PC-9 (cell line): Measurements from ENCODE around the gene MACROD2. TPM values are rescaled to one million over a fixed set of nuclear protein-coding genes. Genes with fewer than 3 reads are reported as not detected.

ENCODE experiments used
- BruUV-seq: library from RNA; stranded (reverse); fragments of 400-500 nt; replicated peaks from 2 replicates; lab custom pipeline; 2021; lab: Mats Ljungman, UMichigan
- CTCF ChIA-PET: fragments of 300-600 bp; sonication (Branson Sonifier 250); formaldehyde crosslinking; loops from one replicate; lab custom pipeline; 2022; ENCODE audit warnings: antibody characterized with exemption; lab: Charles Lee
- POLR2A ChIA-PET: fragments of 300-600 bp; sonication (Branson Sonifier 250); formaldehyde crosslinking; loops from one replicate; lab custom pipeline; 2022; ENCODE audit warnings: antibody characterized with exemption; ENCODE audit not compliant: unreplicated experiment; lab: Charles Lee
- DNase-seq, 2 experiments: peaks; one replicate each; pipeline versions ENCODE4 v3.0.0 to v3.0.0-alpha.2; 2015 to 2022; ENCODE audit warnings: mixed read lengths in 1 of 2
- H2AFZ ChIP-seq: fragments of 200-600 bp; sonication (generic); 2 replicates; pipeline ENCODE4 v1.8.1; 2017; ENCODE audit warnings: antibody characterized with exemption
- H3F3A ChIP-seq: fragments of 200-600 bp; sonication (generic); 2 replicates; pipeline ENCODE4 v1.8.1; 2017; ENCODE audit warnings: antibody characterized with exemption, mild to moderate bottlenecking, low read depth; ENCODE audit not compliant: insufficient read depth
- H3K27ac ChIP-seq: fragments of 200-600 bp; sonication (generic); 2 replicates; pipeline ENCODE4 v1.6.1; 2016; ENCODE audit warnings: mixed run types
- H3K27me3 ChIP-seq: fragments of 200-600 bp; sonication (generic); 2 replicates; pipeline ENCODE4 v1.6.1; 2016; ENCODE audit warnings: low read depth, mixed run types; ENCODE audit not compliant: insufficient read depth
- H3K36me3 ChIP-seq: fragments of 200-600 bp; sonication (generic); 2 replicates; pipeline ENCODE4 v1.6.1; 2016; ENCODE audit warnings: low read depth, mixed run types
- H3K4me1 ChIP-seq: fragments of 200-600 bp; sonication (generic); replicated peaks from 2 replicates; pipeline ENCODE4 v1.6.1; 2016; ENCODE audit warnings: mixed run types; ENCODE audit not compliant: insufficient read depth
- H3K4me2 ChIP-seq: fragments of 200-600 bp; sonication (generic); 2 replicates; pipeline ENCODE4 v1.6.1; 2017; ENCODE audit warnings: mixed run types
- H3K4me3 ChIP-seq: fragments of 200-600 bp; sonication (generic); 2 replicates; pipeline ENCODE4 v1.6.1; 2016; ENCODE audit warnings: mixed run types
- H3K79me2 ChIP-seq: fragments of 200-600 bp; sonication (generic); 2 replicates; pipeline ENCODE4 v1.6.1; 2017; ENCODE audit warnings: low read depth, mixed run types
- H3K9me2 ChIP-seq: fragments of 200-600 bp; sonication (generic); 2 replicates; pipeline ENCODE4 v1.8.1; 2017; ENCODE audit warnings: mild to moderate bottlenecking; ENCODE audit not compliant: insufficient read depth
- H3K9me3 ChIP-seq: fragments of 200-600 bp; sonication (generic); 2 replicates; pipeline ENCODE4 v1.8.1; 2016; ENCODE audit warnings: low read depth; ENCODE audit not compliant: insufficient read depth
- H4K20me1 ChIP-seq: fragments of 200-600 bp; sonication (generic); 2 replicates; pipeline ENCODE4 v1.8.1; 2017; ENCODE audit not compliant: insufficient read depth
- EZH2 ChIP-seq: fragments of 200-600 bp; sonication (generic); IDR thresholded peaks from 2 replicates; pipeline ENCODE4 v1.8.0; 2017; ENCODE audit warnings: antibody characterized with exemption, low read depth
- intact Hi-C: fragments of 100-400 bp; cut with micrococcal nuclease; formaldehyde crosslinking; loops from one replicate; pipeline ENCODE4 v1.10.0; 2022; ENCODE audit not compliant: unreplicated experiment
- total RNA-seq: library from RNA; stranded (reverse); gene quantifications from 2 replicates; pipeline ENCODE4 v1.2.3, GENCODE V29; 2021
- TF ChIP-seq, protein P1 (sequence below): fragments of 200-600 bp; sonication (generic); conservative IDR thresholded peaks from 2 replicates; pipeline ENCODE4 v1.6.1; 2017; ENCODE audit warnings: mixed run types, antibody characterized with exemption, mild to moderate bottlenecking, moderate library complexity

MACROD2 gene
- total RNA-seq, 1 experiment from 2014 or later, result 11.4 TPM

DNA sequence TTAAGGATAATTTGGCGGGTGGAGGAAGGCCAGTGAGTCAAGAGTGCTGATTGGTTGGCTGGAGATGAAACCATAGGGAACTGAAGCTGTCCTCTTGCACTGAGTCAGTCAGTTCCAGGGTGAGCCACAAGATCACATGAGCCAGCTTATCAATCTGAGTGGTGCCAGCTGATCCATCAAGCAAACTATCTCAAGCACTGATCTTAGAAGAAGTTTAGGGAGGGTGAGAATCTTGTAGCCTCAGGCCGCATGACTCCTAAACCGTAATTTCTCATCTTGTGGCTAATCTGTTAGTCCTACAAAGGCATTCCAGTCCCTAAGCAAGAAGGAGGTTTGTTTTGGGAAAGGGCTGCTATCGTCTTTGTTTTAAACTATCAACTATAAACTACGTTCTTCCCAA, 1623.6 kb downstream of the MACROD2 start:
- Histone ChIP-seq H4K20me1 (no peaks in the 10 kb centered on the region), H3K4me1 (no peaks in the 10 kb centered on the region), H3K9me2 (no peaks in the 10 kb centered on the region), H3K27ac (no peak overlapping the region), H3K79me2 (no peaks in the 10 kb centered on the region), H3K4me3 (no peak overlapping the region), H3K4me2 (no peak overlapping the region), H3K9me3 (no peaks in the 10 kb centered on the region), H3K27me3 (no peaks in the 10 kb centered on the region), H2AFZ (no peak overlapping the region), H3K36me3 (no peaks in the 10 kb centered on the region), H3F3A (no peaks in the 10 kb centered on the region)
- DNase-seq, result peak in 1 of 2 experiments; percentile 35
- ChIA-PET POLR2A (no interaction called here), CTCF (no interaction called here)
- intact Hi-C loops, result no loop called here
- BruUV-seq, result no TSS peak
- TF ChIP-seq EZH2, result no peak
- TF ChIP-seq, protein P1, sequence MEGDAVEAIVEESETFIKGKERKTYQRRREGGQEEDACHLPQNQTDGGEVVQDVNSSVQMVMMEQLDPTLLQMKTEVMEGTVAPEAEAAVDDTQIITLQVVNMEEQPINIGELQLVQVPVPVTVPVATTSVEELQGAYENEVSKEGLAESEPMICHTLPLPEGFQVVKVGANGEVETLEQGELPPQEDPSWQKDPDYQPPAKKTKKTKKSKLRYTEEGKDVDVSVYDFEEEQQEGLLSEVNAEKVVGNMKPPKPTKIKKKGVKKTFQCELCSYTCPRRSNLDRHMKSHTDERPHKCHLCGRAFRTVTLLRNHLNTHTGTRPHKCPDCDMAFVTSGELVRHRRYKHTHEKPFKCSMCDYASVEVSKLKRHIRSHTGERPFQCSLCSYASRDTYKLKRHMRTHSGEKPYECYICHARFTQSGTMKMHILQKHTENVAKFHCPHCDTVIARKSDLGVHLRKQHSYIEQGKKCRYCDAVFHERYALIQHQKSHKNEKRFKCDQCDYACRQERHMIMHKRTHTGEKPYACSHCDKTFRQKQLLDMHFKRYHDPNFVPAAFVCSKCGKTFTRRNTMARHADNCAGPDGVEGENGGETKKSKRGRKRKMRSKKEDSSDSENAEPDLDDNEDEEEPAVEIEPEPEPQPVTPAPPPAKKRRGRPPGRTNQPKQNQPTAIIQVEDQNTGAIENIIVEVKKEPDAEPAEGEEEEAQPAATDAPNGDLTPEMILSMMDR, result no peak

DNA sequence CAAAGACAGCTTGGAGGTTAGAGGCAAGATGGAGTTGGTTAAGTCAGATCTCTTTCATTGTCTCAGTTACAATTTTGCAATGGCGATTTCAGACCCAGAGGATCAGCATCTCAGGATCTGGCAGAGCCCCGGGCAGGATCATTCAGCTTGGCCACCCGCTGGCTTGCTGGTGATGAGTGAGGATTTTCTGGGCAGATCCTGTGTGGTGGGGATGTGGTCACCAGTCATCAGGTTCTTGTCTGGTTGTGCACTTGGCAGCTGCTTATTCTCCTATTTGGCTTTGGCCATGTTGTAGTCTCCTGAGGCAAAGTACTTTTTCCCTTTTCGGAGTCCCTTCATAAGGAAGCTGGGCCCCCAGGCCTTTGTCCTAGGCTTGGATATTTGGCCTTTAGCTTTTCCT, 1624.0 kb downstream of the MACROD2 start:
- ChIA-PET CTCF (no interaction called here), POLR2A (no interaction called here)
- H3K36me3 ChIP-seq, result no peaks in the 10 kb centered on the region
- TF ChIP-seq EZH2, result no peak
- TF ChIP-seq, protein P1, result no peak
- no peaks in the 10 kb centered on the region for H3K4me1 ChIP-seq
- no peak overlapping the region for H2AFZ ChIP-seq
- no peaks in the 10 kb centered on the region for H4K20me1 ChIP-seq
- no peak overlapping the region for H3K4me2 ChIP-seq
- BruUV-seq, result no TSS peak
- no peak for DNase-seq
- H3K9me2 ChIP-seq, result no peaks in the 10 kb centered on the region
- intact Hi-C loops, result no loop called here
- H3K27ac ChIP-seq, result no peak overlapping the region
- H3F3A ChIP-seq, result no peaks in the 10 kb centered on the region
- H3K79me2 ChIP-seq, result no peaks in the 10 kb centered on the region
- H3K4me3 ChIP-seq, result no peak overlapping the region
- H3K9me3 ChIP-seq, result no peaks in the 10 kb centered on the region
- H3K27me3 ChIP-seq, result no peaks in the 10 kb centered on the region

DNA sequence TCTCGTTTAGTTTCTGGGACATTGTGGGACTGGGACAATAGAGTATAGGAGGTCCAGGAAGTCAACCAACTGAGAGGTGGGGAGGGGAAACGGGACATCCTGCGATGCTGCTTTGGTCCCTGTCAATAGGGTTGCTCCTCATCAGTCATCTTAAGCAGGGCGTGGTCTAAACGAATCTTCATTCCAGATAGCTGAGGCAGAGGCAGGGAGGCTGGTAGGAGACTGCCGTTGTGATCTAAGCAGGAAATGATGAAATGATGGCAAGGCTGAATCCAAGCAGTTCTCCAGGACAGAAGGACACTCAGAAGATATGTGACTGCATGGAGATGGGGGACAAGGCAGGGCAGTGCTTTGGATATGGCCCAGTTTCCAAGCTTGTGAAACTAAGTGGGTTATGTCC, 1624.5 kb downstream of the MACROD2 start:
- H3F3A ChIP-seq, result no peaks in the 10 kb centered on the region
- no peak overlapping the region for H3K4me3 ChIP-seq
- ChIA-PET CTCF (no interaction called here), POLR2A (no interaction called here)
- BruUV-seq, result no TSS peak
- no peaks in the 10 kb centered on the region for H3K79me2 ChIP-seq
- intact Hi-C loops, result no loop called here
- H3K9me2 ChIP-seq, result no peaks in the 10 kb centered on the region
- H3K4me2 ChIP-seq, result no peak overlapping the region
- no peak overlapping the region for H3K27ac ChIP-seq
- no peaks in the 10 kb centered on the region for H3K36me3 ChIP-seq
- H3K27me3 ChIP-seq, result no peaks in the 10 kb centered on the region
- H3K9me3 ChIP-seq, result no peaks in the 10 kb centered on the region
- TF ChIP-seq, protein P1, result no peak
- TF ChIP-seq EZH2, result no peak
- no peak overlapping the region for H2AFZ ChIP-seq
- no peaks in the 10 kb centered on the region for H4K20me1 ChIP-seq
- no peaks in the 10 kb centered on the region for H3K4me1 ChIP-seq
- DNase-seq, result no peak
